SKM-1 (cell line): ENCODE measurements around the gene SPDYE3.
"Not testable (repeated sequence)": the region's sequence is repeated elsewhere in the genome, so short reads cannot be mapped to it uniquely, and the experiment has no call there.

Experiments
- DNase-seq: peaks from one replicate; lab custom pipeline; 2025; ENCODE audit not compliant: unreplicated experiment; lab: John Stamatoyannopoulos, UW

The SPDYE3 gene

DNA sequence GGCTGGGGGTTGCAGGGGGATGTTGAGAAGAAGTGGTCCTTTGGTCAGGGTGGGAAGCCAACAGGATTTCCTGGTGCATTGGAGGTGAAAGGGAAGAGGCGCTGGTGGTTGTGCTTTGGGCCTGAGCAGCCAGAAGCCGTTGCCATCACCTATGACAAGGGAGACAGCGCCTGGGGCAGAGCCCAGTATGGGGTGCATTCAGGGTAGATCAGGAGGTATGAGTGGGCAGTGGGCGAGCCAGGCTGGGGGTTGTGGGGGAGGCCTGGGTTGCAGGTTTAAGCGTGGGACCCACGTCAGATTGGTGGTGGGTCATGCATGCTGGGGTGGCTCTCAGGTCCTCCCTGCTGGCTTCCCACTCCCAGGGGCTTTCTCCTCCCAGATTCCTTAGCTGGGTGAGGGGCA lies 44.2 kb downstream of the SPDYE3 start:
- no peak for DNase-seq

DNA sequence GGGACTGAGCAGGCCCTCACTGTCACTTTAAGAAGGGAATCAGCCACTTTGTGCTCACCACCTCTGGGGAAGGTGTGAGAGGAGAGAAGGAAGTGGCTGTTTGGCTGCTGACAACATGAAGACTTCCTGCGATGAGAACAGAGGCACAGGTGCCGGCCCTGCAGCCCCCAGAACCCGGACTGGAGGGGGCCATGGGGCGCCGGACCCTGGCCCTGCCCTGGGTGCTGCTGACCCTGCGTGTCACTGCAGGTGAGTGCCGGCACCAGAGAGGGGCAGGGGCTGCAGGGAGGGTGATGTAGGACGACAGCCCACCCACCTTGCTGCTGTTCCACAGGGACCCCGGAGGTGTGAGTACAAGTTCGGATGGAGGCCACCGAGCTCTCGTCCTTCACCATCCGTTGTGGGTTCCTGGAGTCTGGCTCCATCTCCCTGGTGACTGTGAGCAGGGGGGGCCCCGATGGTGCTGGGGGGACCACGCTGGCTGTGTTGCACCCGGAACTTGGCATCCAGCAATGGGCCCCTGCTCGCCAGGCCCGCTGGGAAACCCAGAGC lies 44.8 kb downstream of the SPDYE3 start:
- not testable (repeated sequence) for DNase-seq

DNA sequence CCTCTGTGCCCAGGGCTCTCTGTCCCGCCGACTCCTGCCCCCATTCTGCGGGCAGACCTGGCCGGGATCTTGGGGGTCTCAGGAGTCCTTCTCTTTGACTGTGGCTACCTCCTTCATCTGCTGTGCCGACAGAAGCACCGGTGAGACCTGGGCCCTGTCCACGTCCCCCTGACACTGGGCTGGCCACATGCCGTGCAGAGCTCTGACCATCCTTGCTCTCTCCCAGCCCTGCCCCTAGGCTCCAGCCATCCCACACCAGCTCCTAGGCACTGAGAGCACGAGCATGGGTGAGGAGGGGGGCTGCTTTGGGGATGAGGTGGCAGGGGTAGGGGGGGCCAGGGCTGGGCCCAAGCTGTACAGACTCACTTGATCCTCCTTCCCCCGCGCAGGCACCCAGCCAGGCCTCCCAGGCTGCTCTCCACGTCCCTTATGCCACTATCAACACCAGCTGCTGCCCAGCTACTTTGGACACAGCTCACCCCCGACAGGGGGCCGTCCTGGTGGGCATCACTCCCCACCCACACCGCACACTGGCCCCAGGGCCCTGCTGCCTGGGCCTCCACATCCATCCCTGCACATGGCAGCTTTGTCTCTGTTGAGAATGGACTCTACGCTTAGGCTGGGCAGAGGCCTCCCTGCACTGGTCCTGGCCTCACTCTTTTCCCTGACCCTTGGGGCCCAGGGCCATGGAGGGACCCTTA lies 45.6 kb downstream of the SPDYE3 start:
- DNase-seq, result no peak

DNA sequence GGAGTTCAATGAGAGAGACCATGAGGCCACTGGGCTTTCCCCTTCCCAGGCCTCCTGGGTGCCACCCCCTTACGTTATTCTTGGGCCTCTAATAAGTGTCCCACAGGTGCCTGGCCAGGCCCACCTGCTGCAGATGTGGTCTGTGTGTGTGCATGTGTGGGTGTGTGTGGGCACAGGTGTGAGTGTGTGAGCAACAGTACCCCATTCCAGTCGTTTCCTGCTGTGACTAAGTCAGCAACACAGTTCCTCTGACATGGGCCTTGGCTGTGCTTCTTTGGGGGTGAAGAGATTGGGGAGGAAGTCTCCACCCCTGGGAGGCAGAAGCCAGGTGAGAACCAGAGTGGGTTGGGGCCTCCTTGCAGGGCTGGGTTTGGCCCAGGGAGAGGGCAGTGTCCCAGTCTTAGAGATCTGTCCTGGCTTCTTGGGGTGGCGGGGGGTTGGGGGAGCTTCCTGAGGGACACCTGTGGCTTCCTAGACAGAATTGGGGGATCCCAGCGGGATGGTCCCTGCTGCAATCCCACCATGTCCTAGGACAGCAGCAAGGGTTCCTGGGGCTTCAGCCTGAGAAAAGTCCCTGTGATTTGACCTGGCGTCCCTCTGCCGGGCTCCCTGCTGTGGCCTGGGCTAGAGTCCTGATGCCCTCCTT lies 46.3 kb downstream of the SPDYE3 start:
- no peak for DNase-seq

DNA sequence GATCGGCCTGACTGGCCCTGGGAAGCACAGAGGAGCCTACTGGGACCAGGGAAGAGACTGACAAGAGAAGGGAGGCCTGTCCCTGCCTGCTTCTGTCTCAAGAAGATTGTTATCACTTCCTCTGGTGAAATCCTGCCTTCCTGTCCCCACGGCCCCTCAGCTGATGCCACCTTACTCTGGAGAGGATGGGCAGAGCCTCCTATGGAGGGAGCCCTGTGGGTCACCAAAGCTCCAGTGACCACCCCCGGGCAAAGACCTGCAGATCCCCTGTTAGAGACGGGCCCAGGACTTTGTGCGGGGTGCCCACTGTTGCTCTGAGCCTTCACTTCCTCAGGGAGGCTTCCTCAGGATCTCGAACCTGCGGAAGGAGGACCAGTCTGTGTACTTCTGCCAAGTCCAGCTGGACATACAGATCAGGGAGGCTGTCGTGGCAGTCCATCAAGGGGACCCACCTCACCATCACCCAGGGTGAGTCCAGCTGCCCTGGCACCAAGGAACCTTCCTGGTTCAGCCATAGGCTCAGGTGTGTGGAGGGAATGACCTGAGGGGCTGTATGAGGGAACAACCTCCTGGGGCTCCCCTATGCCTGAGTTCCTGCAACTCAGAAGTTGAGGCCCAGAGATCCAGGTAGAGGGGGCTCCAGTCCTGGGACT lies 49.0 kb downstream of the SPDYE3 start:
- no peak for DNase-seq

DNA sequence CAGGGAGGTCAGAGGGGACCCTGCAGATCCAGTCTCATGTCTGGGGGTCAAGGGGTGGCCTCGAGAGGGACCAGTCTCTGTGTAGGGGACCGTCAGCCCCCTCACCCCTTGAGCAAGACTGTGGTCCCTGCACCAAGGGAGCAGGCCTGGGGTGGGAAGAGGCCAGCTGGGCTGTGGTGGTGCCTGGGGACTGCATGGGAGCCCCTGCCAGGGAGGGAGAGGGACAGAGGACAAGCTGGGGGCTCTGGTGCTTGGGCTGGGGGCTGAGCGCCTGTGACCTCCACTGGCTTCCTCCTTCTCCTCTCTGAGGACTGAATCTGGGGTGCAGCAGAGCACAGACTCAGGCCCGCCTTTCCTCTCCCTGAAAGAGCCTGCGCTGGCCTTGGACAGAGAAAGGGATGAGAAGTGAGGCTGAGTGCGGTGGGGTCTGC lies 49.6 kb downstream of the SPDYE3 start:
- no peak for DNase-seq

DNA sequence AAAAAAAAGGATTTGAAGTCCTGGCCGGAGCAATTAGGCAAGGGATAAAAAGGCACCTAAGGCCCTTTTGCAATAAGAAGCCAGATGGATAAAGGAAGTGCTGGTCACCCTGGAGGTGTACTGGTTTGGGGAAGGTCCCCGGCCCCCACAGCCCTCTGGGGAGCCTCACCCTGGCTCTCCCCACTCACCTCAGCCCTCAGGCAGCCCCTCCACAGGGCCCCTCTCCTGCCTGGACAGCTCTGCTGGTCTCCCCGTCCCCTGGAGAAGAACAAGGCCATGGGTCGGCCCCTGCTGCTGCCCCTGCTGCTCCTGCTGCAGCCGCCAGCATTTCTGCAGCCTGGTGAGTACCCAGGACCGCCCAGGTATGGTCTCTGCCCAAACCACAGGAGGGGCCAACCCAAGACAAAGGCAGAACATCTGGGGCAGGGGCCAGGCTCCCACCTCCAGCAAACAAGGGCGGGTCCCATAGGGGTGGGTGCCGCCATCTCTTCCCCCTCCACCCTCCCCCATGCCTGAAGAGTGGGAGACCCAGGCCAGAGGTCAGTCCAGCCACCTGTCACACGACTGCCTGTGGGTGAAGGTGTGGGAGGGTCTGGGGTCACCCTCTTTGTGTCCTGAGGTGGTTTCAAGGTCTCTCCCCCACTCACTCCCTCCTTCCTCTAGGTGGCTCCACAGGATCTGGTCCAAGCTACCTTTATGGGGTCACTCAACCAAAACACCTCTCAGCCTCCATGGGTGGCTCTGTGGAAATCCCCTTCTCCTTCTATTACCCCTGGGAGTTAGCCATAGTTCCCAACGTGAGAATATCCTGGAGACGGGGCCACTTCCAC lies 50.7 kb downstream of the SPDYE3 start, which contains the start of gene PILRB:
PILRB (plus strand) TSS at position 91 of the 830 bp plus-strand sequence; CDS start at position 277, 186 bp downstream.
- no peak for DNase-seq

DNA sequence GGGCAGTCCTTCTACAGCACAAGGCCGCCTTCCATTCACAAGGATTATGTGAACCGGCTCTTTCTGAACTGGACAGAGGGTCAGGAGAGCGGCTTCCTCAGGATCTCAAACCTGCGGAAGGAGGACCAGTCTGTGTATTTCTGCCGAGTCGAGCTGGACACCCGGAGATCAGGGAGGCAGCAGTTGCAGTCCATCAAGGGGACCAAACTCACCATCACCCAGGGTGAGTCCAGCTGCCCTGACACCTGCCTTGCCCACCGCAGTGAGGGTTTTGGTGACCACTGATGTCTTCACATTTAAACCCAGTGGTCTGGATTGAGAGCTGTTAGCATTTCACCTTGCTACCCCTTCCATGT lies 51.3 kb downstream of the SPDYE3 start:
- no peak for DNase-seq

DNA sequence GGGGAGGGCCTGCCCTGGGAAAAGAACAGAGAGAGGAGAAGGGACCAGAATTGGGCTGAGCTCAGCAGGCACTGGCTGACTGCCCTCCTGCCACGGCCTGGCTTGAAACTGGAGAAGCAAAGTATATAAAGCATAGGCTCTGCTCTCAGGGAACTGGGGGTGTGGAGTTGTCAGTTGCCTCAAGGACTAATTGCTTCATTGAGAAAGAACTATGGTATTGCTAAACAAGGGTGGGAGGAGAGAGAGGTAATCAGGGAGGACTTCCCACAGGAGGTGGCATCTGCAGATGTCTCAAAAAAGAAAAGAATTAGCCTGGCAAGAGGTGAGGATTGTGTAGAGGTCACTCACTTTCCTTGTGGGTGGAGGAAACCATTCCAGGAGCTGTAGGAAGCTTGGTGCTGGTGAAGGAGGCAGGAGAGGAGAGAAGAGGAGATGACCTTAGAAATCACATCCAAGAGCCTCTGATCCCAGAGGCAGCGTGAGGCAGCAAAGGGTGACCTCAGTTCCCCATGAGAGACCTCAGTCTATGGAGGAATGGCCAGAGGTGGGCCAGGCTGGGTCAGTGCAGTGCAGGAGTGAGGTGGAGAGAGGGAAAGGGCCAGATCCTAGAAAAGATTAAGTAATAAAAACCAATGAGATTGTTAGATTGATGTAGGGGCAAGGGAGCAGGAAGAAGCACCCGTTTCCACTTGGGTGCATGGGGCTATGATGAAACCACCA lies 52.8 kb downstream of the SPDYE3 start:
- DNase-seq, result peak; percentile 66

DNA sequence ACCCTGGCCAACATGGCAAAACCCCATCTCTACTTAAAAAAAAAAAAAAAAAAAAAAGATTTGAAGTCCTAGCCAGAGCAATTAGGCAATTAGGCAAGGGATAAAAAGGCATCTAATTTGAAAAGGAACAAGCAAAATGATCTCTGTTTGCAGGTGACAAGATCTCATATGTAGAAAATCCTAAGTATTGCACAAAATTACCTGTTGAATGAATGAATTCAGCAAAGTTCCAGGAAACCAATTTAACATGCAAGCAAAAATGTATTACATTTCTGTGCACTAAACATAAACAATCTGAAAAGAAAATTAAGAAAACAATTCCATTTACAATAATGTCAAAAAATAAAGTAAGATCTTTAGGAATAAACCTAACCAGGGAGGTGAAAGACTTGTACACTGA lies 55.6 kb downstream of the SPDYE3 start:
- DNase-seq, result no peak

DNA sequence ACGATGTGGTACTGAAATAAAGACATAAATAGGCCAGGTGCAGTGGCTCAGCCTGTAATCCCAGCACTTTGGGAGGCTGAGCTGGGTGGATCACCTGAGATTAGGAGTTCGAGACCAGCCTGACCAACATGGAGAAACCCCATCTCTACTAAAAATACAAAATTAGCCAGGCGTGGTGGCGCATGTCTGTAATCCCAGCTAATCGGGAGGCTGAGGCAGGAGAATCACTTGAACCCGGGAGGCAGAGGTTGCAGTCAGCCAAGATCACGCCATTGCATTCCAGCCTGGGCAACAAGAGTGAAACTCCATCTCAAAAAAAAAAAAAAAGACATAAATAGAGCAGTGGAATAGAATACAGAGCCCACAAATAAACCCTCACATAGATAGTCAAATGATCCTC lies 56.3 kb downstream of the SPDYE3 start:
- DNase-seq, result not testable (repeated sequence)

DNA sequence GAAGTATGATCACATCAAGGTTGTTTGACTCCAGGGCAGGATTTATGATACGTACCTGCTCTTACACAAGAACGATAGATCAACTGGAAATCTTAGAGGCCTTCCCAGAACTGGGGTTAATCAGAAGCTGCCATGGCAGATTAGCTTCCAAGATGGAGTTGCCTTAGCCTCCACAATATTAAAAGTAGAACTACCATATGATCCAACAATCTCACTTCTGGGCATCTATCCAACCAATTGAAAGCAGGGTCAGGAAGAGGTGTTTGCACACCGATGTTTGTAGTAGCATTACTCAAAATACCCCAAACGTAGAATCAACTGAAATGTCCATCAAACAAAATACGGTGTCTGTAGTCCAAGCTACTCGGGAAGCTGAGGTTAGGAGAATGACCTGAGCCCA lies 57.0 kb downstream of the SPDYE3 start:
- DNase-seq, result no peak

DNA sequence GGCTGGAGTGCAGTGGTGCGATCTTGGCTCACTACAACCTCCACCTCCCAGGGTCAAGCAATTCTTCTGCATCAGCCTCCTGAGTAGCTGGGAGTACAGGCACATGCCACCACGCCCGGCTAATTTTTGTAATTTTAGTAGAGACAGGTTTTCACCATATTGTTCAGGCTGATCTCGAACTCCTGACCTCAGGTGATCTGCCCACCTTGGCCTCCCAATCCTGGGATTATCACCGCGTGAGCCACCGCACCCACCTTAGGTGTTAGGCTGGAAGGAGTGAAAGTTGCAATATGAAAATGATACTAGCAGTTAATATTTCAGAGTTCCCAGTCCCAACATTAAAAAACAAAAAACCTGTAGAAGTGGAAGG lies 58.5 kb downstream of the SPDYE3 start:
- not testable (repeated sequence) for DNase-seq

DNA sequence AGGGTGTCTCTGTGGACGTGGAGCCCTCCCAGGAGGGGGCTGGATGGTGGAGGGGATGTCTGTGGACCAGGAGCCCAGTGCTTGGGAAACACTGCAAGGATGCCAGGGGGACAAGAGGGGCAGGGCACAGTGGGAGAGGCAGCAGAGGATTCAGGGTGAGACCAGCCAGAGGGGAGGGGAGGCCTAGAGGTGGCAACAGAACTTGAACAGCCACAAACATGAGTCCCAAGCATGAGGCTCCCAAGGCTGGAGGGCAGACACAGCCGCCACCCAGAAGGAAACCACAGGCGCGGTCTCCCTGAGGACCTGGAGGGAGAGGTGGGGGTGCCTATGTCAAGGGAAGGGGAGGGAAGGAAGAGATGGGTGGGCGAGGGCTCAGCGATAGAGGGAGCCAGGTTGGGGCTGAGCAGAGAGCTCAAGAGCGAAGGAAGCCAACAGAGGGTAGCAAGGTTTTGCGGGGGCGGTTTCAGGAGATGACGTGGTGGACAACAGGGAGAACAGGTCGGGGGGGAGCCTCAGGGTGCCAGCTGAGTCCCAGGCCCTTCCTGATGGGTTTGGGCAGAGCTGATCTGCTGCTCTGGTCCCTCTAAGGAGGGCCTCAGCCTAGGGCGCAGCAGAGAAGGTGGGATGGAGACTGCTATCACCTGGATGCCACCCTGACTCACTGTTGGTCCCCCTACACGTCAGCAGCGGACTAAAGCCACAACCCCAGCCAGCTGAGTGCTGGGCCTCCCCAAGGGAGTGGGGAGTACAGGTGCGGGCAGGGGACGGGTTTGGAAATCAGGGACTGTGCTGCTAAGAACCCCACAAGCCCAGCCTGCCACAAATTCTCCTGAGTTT lies 59.1 kb downstream of the SPDYE3 start:
- no peak for DNase-seq

DNA sequence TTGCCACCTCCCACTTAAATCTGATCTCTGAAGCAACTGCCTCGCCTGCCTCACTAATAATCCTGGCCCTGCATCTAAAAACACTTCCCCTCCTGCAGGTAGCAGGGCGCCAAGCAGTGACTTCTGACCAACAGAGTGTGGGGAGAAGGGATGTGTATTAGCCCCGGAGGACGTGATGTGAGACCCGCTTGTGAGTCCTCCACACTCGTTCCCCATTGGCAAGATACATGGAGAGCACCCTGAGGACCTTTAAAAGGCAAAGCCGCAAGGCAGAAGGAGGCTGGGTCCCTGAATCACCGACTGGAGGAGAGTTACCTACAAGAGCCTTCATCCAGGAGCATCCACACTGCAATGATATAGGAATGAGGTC lies 59.7 kb downstream of the SPDYE3 start:
- no peak for DNase-seq

DNA sequence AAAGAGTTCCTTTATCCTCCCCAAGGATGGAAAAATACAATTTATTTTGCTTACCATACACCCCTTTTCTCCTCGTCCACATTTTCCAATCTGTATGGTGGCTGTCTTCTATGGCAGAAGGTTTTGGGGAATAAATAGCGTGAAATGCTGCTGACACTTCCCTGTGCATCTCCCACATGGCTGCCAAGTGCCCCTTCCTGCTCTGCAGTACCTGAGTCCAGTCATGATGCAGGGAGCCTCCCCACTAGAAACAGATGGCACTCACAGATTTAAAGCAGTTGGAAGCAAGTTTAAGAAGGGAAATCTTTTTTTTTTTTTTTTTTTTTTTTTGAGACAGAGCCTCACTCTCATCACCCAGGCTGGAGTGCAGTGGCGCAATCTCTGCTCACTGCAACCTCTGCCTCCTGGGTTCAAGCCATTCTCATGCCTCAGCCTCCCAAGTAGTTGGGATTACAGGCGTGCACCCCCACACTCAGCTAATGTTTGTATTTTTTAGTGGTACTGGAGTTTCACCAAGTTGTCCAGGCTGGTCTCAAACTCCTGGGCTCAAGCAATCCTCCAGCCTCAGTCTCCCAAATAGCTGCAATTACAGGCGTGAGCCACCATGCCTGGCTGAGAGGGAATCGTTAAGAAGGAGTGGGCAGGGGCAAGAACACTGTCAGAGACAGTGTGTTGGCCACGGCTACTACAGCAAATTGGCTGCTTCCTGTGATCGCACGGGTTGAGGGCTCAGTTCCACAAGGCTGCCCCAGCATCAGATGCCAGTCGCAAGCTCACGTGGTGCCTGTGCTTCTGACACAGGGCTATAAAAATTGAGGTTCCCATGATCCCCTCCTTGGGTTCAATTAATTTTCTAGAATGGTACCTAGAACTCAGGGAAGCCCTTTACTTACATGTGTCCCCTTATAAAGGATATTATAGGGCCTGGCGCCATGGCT lies 60.4 kb downstream of the SPDYE3 start:
- no peak for DNase-seq

DNA sequence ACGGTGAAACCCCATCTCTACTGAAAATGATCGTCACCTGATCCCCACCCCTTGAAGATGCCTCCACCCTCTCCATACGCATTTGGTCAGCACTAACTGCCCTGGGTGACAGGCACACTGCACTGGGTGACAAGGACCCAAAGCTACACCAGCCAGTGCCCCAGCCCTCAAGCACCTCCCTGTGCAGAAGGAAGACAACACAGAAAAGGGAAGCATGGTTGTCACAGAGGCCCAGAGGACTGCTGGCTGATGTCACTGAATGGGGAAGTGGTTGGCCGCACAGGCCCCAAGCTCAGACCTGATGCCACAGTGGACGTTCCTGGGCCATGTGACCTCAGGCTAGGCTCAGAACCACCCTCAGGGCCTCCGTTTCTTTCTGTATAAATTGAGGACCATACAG lies 61.6 kb downstream of the SPDYE3 start:
- DNase-seq, result peak; percentile 95

DNA sequence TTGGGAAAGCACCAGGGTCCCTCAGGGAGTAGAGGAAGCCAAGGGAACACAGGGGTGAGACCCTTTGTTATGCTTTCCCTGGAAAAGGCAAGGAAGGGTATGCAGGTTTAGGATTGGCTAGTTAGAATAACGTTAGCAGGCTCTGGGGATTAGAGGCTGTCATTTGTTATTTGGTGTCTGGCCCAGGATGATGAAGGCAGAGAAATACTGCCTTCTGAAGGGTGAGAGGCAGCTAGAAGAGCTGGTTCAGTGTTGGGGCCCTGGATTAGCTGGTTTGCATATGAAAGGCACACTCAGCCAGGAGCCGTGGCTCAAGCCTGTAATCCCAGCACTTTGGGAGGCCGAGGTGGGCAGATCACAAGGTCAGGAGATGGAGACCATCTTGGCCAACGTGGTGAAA lies 62.8 kb downstream of the SPDYE3 start:
- no peak for DNase-seq

DNA sequence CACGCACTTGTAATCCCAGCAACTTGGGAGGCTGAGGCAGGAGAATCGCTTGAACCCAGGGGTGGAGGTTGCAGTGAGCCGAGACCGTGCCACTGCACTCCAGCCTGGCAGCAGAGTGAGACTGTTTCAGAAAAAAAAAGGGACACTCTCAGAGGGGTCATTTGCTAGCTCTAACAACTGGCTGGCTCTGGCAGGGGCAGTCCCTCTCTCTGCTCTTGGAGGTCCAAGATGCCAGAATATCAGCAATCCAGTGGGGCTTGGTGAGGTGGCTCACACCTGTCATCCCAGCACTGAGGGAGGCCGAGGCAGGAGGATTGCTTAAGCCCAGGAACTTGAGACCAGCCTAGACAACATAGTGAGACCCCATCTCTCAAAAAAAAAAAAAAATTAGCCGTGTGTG lies 63.2 kb downstream of the SPDYE3 start:
- no peak for DNase-seq
